GM18499 (cell line): ENCODE measurements around the gene SPRED2.

ENCODE experiments used
- ATAC-seq: cut with Tn5 transposase; IDR thresholded peaks from one replicate; pipeline ENCODE4 v1.9.1; 2021; ENCODE audit warnings: moderate number of reproducible peaks; ENCODE audit not compliant: insufficient read depth, unreplicated experiment

Gene SPRED2

GRCh38 chr2:65390134-65390533, 42.3 kb downstream of the SPRED2 start:
- ATAC-seq = peak; percentile 72

GRCh38 chr2:65389476-65389875, 42.9 kb downstream of the SPRED2 start:
- no peak for ATAC-seq

GRCh38 chr2:65388596-65389390, 43.6 kb downstream of the SPRED2 start:
- ATAC-seq = no peak

- ATAC-seq = peak; percentile 34
These were observed 44.3 kb downstream of the SPRED2 start for GRCh38 chr2:65388051-65388531.

GRCh38 chr2:65386989-65387388, 45.4 kb downstream of the SPRED2 start:
- no peak for ATAC-seq

GRCh38 chr2:65386344-65386743, 46.1 kb downstream of the SPRED2 start:
- ATAC-seq = no peak

- ATAC-seq = no peak
These were observed 48.6 kb downstream of the SPRED2 start for GRCh38 chr2:65383541-65384488.

GRCh38 chr2:65382776-65383357, 49.5 kb downstream of the SPRED2 start:
- peak; percentile 59 for ATAC-seq

GRCh38 chr2:65382323-65382722, 50.1 kb downstream of the SPRED2 start:
- ATAC-seq = no peak

- ATAC-seq = no peak
These were observed 50.8 kb downstream of the SPRED2 start for GRCh38 chr2:65381607-65382051.

GRCh38 chr2:65380255-65380654, 52.1 kb downstream of the SPRED2 start:
- ATAC-seq = no peak

GRCh38 chr2:65379721-65380171, 52.7 kb downstream of the SPRED2 start:
- no peak for ATAC-seq

GRCh38 chr2:65379223-65379622, 53.2 kb downstream of the SPRED2 start:
- no peak for ATAC-seq

- ATAC-seq = no peak
These were observed 54.1 kb downstream of the SPRED2 start for GRCh38 chr2:65378290-65378689.

GRCh38 chr2:65377556-65378192, 54.7 kb downstream of the SPRED2 start:
- no peak for ATAC-seq

- ATAC-seq = no peak
These were observed 56.7 kb downstream of the SPRED2 start for GRCh38 chr2:65375723-65376122.

GRCh38 chr2:65374999-65375398, 57.4 kb downstream of the SPRED2 start:
- no peak for ATAC-seq

GRCh38 chr2:65374575-65374974, 57.8 kb downstream of the SPRED2 start:
- no peak for ATAC-seq

- ATAC-seq = no peak
These were observed 59.0 kb downstream of the SPRED2 start for GRCh38 chr2:65373365-65373918.

GRCh38 chr2:65372619-65373018, 59.8 kb downstream of the SPRED2 start:
- no peak for ATAC-seq
